IPS DF 19.7 (cell line): ENCODE results near the gene FCER1G.
"Not testable (repeated sequence)": the region's sequence is repeated elsewhere in the genome, so short reads cannot be mapped to it uniquely, and the experiment has no call there.

ENCODE experiments used
- DNase-seq: peaks from one replicate; pipeline ENCODE4 v3.0.0-alpha.2; 2013; ENCODE audit warnings: low read depth, low spot score

FCER1G gene

GRCh38 chr1:161206411-161207140 is 8.5 kb upstream of the FCER1G start:
- DNase-seq = no peak

- no peak for DNase-seq
Measured at GRCh38 chr1:161207173-161207572, 7.9 kb upstream of the FCER1G start.

GRCh38 chr1:161209790-161210409 is 5.2 kb upstream of the FCER1G start:
- DNase-seq = no peak

- DNase-seq = no peak
Measured at GRCh38 chr1:161214369-161214768, 726 bp upstream of the FCER1G start.

GRCh38 chr1:161216945-161217712 is 2.0 kb downstream of the FCER1G start:
- DNase-seq = no peak

- DNase-seq = no peak
Measured at GRCh38 chr1:161217831-161218230, 2.7 kb downstream of the FCER1G start.

- no peak for DNase-seq
Measured at GRCh38 chr1:161218301-161219077, 3.4 kb downstream of the FCER1G start.

GRCh38 chr1:161219078-161219892 is 4.2 kb downstream of the FCER1G start:
- no peak for DNase-seq

GRCh38 chr1:161220002-161220401 is 4.9 kb downstream of the FCER1G start:
- DNase-seq = no peak

GRCh38 chr1:161222175-161223019 is 7.3 kb downstream of the FCER1G start:
- DNase-seq = no peak

- no peak for DNase-seq
Measured at GRCh38 chr1:161223805-161224694, 9.0 kb downstream of the FCER1G start.

GRCh38 chr1:161224695-161225087 is 9.6 kb downstream of the FCER1G start:
- not testable (repeated sequence) for DNase-seq

- DNase-seq = no peak
Measured at GRCh38 chr1:161225178-161225533, 10.1 kb downstream of the FCER1G start.

GRCh38 chr1:161225534-161226319 is 10.6 kb downstream of the FCER1G start, which contains the start of gene TOMM40L:
TSS of gene TOMM40L (plus strand) at chr1:161226060. CDS start at chr1:161226490, 430 bp downstream.
- DNase-seq = peak; percentile 98

GRCh38 chr1:161226320-161226711 is 11.2 kb downstream of the FCER1G start:
- no peak for DNase-seq

GRCh38 chr1:161226759-161227158 is 11.7 kb downstream of the FCER1G start:
- no peak for DNase-seq

- DNase-seq = no peak
Measured at GRCh38 chr1:161227196-161227871, 12.2 kb downstream of the FCER1G start.

- DNase-seq = no peak
Measured at GRCh38 chr1:161228032-161228431, 12.9 kb downstream of the FCER1G start.
